ENCODE measurements around the gene SPHKAP. TPM values are rescaled to one million over a fixed set of nuclear protein-coding genes. Genes with fewer than 3 reads are reported as not detected.
"Not testable (repeated sequence)": the region's sequence is repeated elsewhere in the genome, so short reads cannot be mapped to it uniquely, and the experiment has no call there.

Gene SPHKAP
- total RNA-seq, 2 donors from 2014 or later = not detected

- Mint-ChIP-seq H3K4me1 (no peaks in the 10 kb centered on the region), H3K27ac (no peak overlapping the region), H3K36me3 (ENCODE audit: low read depth) (no peaks in the 10 kb centered on the region), H3K9me3 (no peaks in the 10 kb centered on the region), H3K4me3 (no peak overlapping the region), H3K27me3 (peaks cover 29% of the 10 kb centered on the region)
- peak; percentile 68 for ATAC-seq (replicated peaks)
These were observed 157.9 kb downstream of the SPHKAP start for GRCh38 chr2:228023619-228024018.

- ATAC-seq (replicated peaks) = no peak
- H3K4me3 Mint-ChIP-seq = no peak overlapping the region
- peaks cover 10% of the 10 kb centered on the region for H3K27me3 Mint-ChIP-seq
These were observed 163.2 kb downstream of the SPHKAP start for GRCh38 chr2:228018311-228018710.

GRCh38 chr2:228017784-228018183, 163.7 kb downstream of the SPHKAP start:
- Mint-ChIP-seq H3K27me3 (peaks cover 10% of the 10 kb centered on the region), H3K27ac (no peak overlapping the region), H3K4me3 (no peak overlapping the region), H3K9me3 (no peaks in the 10 kb centered on the region), H3K36me3 (ENCODE audit: low read depth) (no peaks in the 10 kb centered on the region), H3K4me1 (no peaks in the 10 kb centered on the region)
- no peak for ATAC-seq (replicated peaks)

More at GRCh38 chr2:228018311-228018710, 163.2 kb downstream of the SPHKAP start:
- H3K36me3 Mint-ChIP-seq (ENCODE audit: low read depth) = no peaks in the 10 kb centered on the region
- H3K4me1 Mint-ChIP-seq = no peaks in the 10 kb centered on the region
- H3K27ac Mint-ChIP-seq = no peak overlapping the region
- no peaks in the 10 kb centered on the region for H3K9me3 Mint-ChIP-seq

GRCh38 chr2:228016402-228016801, 165.1 kb downstream of the SPHKAP start:
- Mint-ChIP-seq H3K4me3 (no peak overlapping the region), H3K4me1 (no peaks in the 10 kb centered on the region), H3K27ac (no peak overlapping the region), H3K27me3 (peaks cover 14% of the 10 kb centered on the region), H3K36me3 (ENCODE audit: low read depth) (no peaks in the 10 kb centered on the region), H3K9me3 (no peaks in the 10 kb centered on the region)
- no peak for ATAC-seq (replicated peaks)

GRCh38 chr2:228015741-228016140, 165.7 kb downstream of the SPHKAP start:
- Mint-ChIP-seq H3K9me3 (no peaks in the 10 kb centered on the region), H3K4me3 (no peak overlapping the region)

GRCh38 chr2:227996366-227996765, 185.1 kb downstream of the SPHKAP start:
- Mint-ChIP-seq H3K9me3 (no peaks in the 10 kb centered on the region), H3K27me3 (peaks cover 14% of the 10 kb centered on the region), H3K27ac (no peak overlapping the region), H3K36me3 (ENCODE audit: low read depth) (no peaks in the 10 kb centered on the region), H3K4me1 (no peaks in the 10 kb centered on the region), H3K4me3 (no peak overlapping the region)
- ATAC-seq (replicated peaks) = no peak

More at GRCh38 chr2:228015741-228016140, 165.7 kb downstream of the SPHKAP start:
- Mint-ChIP-seq H3K36me3 (ENCODE audit: low read depth) (no peaks in the 10 kb centered on the region), H3K27ac (no peak overlapping the region), H3K4me1 (no peaks in the 10 kb centered on the region), H3K27me3 (peaks cover 11% of the 10 kb centered on the region)
- no peak for ATAC-seq (replicated peaks)

GRCh38 chr2:227990937-227991336, 190.6 kb downstream of the SPHKAP start:
- Mint-ChIP-seq H3K4me3 (no peak overlapping the region), H3K36me3 (ENCODE audit: low read depth) (no peaks in the 10 kb centered on the region), H3K27ac (no peak overlapping the region), H3K4me1 (no peaks in the 10 kb centered on the region), H3K27me3 (peaks cover 18% of the 10 kb centered on the region), H3K9me3 (no peaks in the 10 kb centered on the region)
- ATAC-seq (replicated peaks) = no peak

- Mint-ChIP-seq H3K36me3 (ENCODE audit: low read depth) (no peaks in the 10 kb centered on the region), H3K9me3 (no peaks in the 10 kb centered on the region)
These were observed 208.2 kb downstream of the SPHKAP start for GRCh38 chr2:227973241-227973640.

GRCh38 chr2:227971619-227972230, 209.8 kb downstream of the SPHKAP start:
- ATAC-seq (replicated peaks) = no peak
- Mint-ChIP-seq H3K36me3 (ENCODE audit: low read depth) (no peaks in the 10 kb centered on the region), H3K27me3 (peaks cover 16% of the 10 kb centered on the region), H3K4me3 (no peak overlapping the region), H3K27ac (no peak overlapping the region), H3K9me3 (no peaks in the 10 kb centered on the region), H3K4me1 (no peaks in the 10 kb centered on the region)

More at GRCh38 chr2:227973241-227973640, 208.2 kb downstream of the SPHKAP start:
- ATAC-seq (replicated peaks) = no peak
- H3K4me3 Mint-ChIP-seq = no peak overlapping the region
- no peaks in the 10 kb centered on the region for H3K4me1 Mint-ChIP-seq
- no peak overlapping the region for H3K27ac Mint-ChIP-seq
- peaks cover 12% of the 10 kb centered on the region for H3K27me3 Mint-ChIP-seq

GRCh38 chr2:227960317-227960716, 221.2 kb downstream of the SPHKAP start:
- Mint-ChIP-seq H3K27ac (no peak overlapping the region), H3K9me3 (no peaks in the 10 kb centered on the region), H3K27me3 (no peaks in the 10 kb centered on the region), H3K4me1 (no peaks in the 10 kb centered on the region), H3K4me3 (no peak overlapping the region), H3K36me3 (ENCODE audit: low read depth) (no peaks in the 10 kb centered on the region)
- ATAC-seq (replicated peaks) = no peak

- Mint-ChIP-seq H3K9me3 (no peaks in the 10 kb centered on the region), H3K36me3 (ENCODE audit: low read depth) (no peaks in the 10 kb centered on the region), H3K27ac (no peak overlapping the region), H3K4me3 (no peak overlapping the region), H3K4me1 (no peaks in the 10 kb centered on the region), H3K27me3 (peaks cover 23% of the 10 kb centered on the region)
- no peak for ATAC-seq (replicated peaks)
These were observed 238.5 kb downstream of the SPHKAP start for GRCh38 chr2:227942965-227943364.

- Mint-ChIP-seq H3K27me3 (peaks cover 31% of the 10 kb centered on the region), H3K36me3 (ENCODE audit: low read depth) (no peaks in the 10 kb centered on the region), H3K9me3 (no peaks in the 10 kb centered on the region), H3K4me3 (no peak overlapping the region), H3K4me1 (no peaks in the 10 kb centered on the region), H3K27ac (no peak overlapping the region)
- peak; percentile 65 for ATAC-seq (replicated peaks)
These were observed 239.5 kb downstream of the SPHKAP start for GRCh38 chr2:227942021-227942420.

- Mint-ChIP-seq H3K27ac (no peak overlapping the region), H3K27me3 (peaks cover 35% of the 10 kb centered on the region), H3K9me3 (no peaks in the 10 kb centered on the region), H3K4me1 (no peaks in the 10 kb centered on the region), H3K36me3 (ENCODE audit: low read depth) (no peaks in the 10 kb centered on the region), H3K4me3 (no peak overlapping the region)
- no peak for ATAC-seq (replicated peaks)
These were observed 242.0 kb downstream of the SPHKAP start for GRCh38 chr2:227939271-227940027.

- peaks cover 45% of the 10 kb centered on the region for H3K27me3 Mint-ChIP-seq
- H3K27ac Mint-ChIP-seq; H3K36me3 Mint-ChIP-seq (ENCODE audit: low read depth); ATAC-seq (replicated peaks); H3K4me1 Mint-ChIP-seq; H3K9me3 Mint-ChIP-seq; H3K4me3 Mint-ChIP-seq: not testable (repeated sequence)
These were observed 245.2 kb downstream of the SPHKAP start for GRCh38 chr2:227936249-227936648.

GRCh38 chr2:227933884-227934283, 247.6 kb downstream of the SPHKAP start:
- no peaks in the 10 kb centered on the region for H3K4me1 Mint-ChIP-seq
- H3K4me3 Mint-ChIP-seq = no peak overlapping the region
- peaks cover 35% of the 10 kb centered on the region for H3K27me3 Mint-ChIP-seq
- H3K9me3 Mint-ChIP-seq = no peaks in the 10 kb centered on the region
- H3K36me3 Mint-ChIP-seq (ENCODE audit: low read depth) = no peaks in the 10 kb centered on the region
- no peak for ATAC-seq (replicated peaks)
- no peak overlapping the region for H3K27ac Mint-ChIP-seq

Measured in activated T-helper 17 cell treated with anti-CD3 and anti-CD28 coated beads, Interleukin-2, amount 50 U/mL, for 72 hours (primary cell).